GM19455 (cell line): Measurements from ENCODE around the gene PTPRR.
"Not testable (repeated sequence)": the region's sequence is repeated elsewhere in the genome, so short reads cannot be mapped to it uniquely, and the experiment has no call there.

Source experiments
- ATAC-seq: cut with Tn5 transposase; IDR thresholded peaks from one replicate; pipeline ENCODE4 v1.9.1; 2021; ENCODE audit not compliant: unreplicated experiment

PTPRR gene

GRCh38 chr12:70842136-70842535 is 78.4 kb downstream of the PTPRR start:
- no peak for ATAC-seq

GRCh38 chr12:70840656-70841350 is 79.7 kb downstream of the PTPRR start:
- no peak for ATAC-seq

GRCh38 chr12:70839544-70839943 is 81.0 kb downstream of the PTPRR start:
- ATAC-seq = no peak

GRCh38 chr12:70838127-70838526 is 82.4 kb downstream of the PTPRR start:
- ATAC-seq = no peak

- no peak for ATAC-seq
Observed at GRCh38 chr12:70837026-70837425, 83.5 kb downstream of the PTPRR start.

- no peak for ATAC-seq
Observed at GRCh38 chr12:70835948-70836347, 84.6 kb downstream of the PTPRR start.

- ATAC-seq = no peak
Observed at GRCh38 chr12:70831543-70831942, 89.0 kb downstream of the PTPRR start.

- no peak for ATAC-seq
Observed at GRCh38 chr12:70830221-70831061, 90.1 kb downstream of the PTPRR start.

GRCh38 chr12:70829070-70829469 is 91.5 kb downstream of the PTPRR start:
- no peak for ATAC-seq

GRCh38 chr12:70828351-70828750 is 92.2 kb downstream of the PTPRR start:
- no peak for ATAC-seq

- ATAC-seq = no peak
Observed at GRCh38 chr12:70826156-70826555, 94.4 kb downstream of the PTPRR start.

GRCh38 chr12:70824511-70824910 is 96.0 kb downstream of the PTPRR start:
- no peak for ATAC-seq

- ATAC-seq = no peak
Observed at GRCh38 chr12:70823182-70823976, 97.2 kb downstream of the PTPRR start.

- ATAC-seq = no peak
Observed at GRCh38 chr12:70822412-70822811, 98.1 kb downstream of the PTPRR start.

- ATAC-seq = no peak
Observed at GRCh38 chr12:70815971-70816391, 104.6 kb downstream of the PTPRR start.

- ATAC-seq = no peak
Observed at GRCh38 chr12:70815056-70815455, 105.5 kb downstream of the PTPRR start.

- ATAC-seq = no peak
Observed at GRCh38 chr12:70813559-70813958, 107.0 kb downstream of the PTPRR start.

- no peak for ATAC-seq
Observed at GRCh38 chr12:70812136-70812535, 108.4 kb downstream of the PTPRR start.

GRCh38 chr12:70809887-70810286 is 110.7 kb downstream of the PTPRR start:
- ATAC-seq = no peak

- ATAC-seq = not testable (repeated sequence)
Observed at GRCh38 chr12:70807993-70808392, 112.5 kb downstream of the PTPRR start.

GRCh38 chr12:70806827-70807226 is 113.7 kb downstream of the PTPRR start:
- ATAC-seq = no peak

GRCh38 chr12:70806043-70806442 is 114.5 kb downstream of the PTPRR start:
- no peak for ATAC-seq
